GM12864 (cell line): ENCODE data around the gene DDX60.
"Not testable (repeated sequence)": the region's sequence is repeated elsewhere in the genome, so short reads cannot be mapped to it uniquely, and the experiment has no call there.

Source experiments
- DNase-seq: peaks from one replicate; pipeline ENCODE4 v3.0.0-alpha.2; 2011; ENCODE audit warnings: low read depth
- H3K4me3 ChIP-seq: 2 replicates; pipeline ENCODE4 v1.5.1; 2011; ENCODE audit warnings: mild to moderate bottlenecking, low read depth, low read length, control low read depth
- TF ChIP-seq, protein P1 (sequence below): IDR thresholded peaks from 2 replicates; pipeline ENCODE4 v1.5.1; 2011; ENCODE audit warnings: low read depth, mild to moderate bottlenecking, moderate library complexity, low read length, control low read depth, inconsistent platforms; ENCODE audit errors: missing control alignments

The DDX60 gene

DNA sequence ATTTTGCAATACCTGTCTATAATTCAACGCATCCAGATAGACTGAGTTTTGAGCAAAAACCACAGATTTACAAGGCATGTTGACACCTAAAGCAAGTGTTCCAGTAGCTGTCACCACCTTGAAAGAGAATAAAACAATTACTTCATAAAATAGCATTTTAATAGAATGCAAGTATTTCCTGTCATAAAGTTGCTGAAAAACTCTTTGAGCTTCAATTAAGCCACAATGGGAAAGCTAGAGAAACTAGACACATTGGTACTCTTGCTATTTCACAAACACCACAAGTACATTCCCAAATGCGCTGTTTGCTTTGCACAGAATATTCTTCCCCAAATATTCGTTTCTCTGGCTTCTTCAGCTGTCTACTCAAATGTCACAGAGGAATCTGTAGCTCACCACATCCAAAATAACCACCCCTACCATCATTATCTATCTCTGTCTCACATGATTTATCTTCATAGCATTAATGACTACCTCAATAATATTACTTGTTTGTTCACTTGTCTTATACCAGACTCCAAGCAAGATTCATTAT lies 70.3 kb downstream of the DDX60 start:
- no peak overlapping the region for H3K4me3 ChIP-seq
- TF ChIP-seq, protein P1, sequence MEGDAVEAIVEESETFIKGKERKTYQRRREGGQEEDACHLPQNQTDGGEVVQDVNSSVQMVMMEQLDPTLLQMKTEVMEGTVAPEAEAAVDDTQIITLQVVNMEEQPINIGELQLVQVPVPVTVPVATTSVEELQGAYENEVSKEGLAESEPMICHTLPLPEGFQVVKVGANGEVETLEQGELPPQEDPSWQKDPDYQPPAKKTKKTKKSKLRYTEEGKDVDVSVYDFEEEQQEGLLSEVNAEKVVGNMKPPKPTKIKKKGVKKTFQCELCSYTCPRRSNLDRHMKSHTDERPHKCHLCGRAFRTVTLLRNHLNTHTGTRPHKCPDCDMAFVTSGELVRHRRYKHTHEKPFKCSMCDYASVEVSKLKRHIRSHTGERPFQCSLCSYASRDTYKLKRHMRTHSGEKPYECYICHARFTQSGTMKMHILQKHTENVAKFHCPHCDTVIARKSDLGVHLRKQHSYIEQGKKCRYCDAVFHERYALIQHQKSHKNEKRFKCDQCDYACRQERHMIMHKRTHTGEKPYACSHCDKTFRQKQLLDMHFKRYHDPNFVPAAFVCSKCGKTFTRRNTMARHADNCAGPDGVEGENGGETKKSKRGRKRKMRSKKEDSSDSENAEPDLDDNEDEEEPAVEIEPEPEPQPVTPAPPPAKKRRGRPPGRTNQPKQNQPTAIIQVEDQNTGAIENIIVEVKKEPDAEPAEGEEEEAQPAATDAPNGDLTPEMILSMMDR, result no peak
- no peak for DNase-seq

DNA sequence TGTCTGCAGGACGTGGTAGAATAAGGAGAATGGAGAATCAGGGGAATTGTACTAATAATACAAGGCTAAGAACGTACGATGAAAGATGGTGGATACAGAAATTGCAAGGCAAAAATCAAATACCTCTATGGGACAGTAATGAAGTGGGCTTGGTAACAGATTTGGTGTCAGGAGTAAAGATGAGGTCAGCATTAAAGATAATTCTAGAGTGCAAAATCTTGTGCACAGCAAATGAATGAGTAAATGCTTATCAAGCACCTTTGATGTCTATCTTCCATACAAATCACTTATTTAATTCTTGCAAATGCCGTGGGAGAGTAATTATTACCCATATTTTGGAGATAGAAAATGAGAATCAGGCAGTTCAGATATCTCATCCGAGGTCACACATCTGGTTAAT lies 70.9 kb downstream of the DDX60 start:
- DNase-seq, result no peak
- TF ChIP-seq, protein P1, result no peak
- H3K4me3 ChIP-seq, result no peak overlapping the region

DNA sequence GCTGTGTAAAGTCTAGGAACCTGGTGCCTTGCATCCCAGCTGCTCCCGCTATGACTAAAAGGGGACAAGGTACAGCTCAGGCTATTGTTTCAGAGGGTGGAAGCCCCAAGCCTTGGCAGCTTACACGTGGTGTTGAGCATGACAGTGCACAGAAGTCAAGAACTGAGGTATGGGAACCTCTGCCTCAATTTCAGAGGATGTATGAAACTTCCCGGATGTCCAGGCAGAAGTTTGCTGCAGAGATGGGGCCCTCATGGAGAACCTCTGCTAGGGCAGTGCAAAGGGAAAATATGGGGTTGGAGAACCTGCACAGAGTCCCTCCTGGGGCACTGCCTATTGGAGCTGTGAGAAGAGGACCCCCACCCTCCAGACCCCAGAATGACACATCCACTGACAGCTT lies 76.6 kb downstream of the DDX60 start:
- H3K4me3 ChIP-seq, result no peak overlapping the region
- DNase-seq, result no peak
- TF ChIP-seq, protein P1, result no peak

DNA sequence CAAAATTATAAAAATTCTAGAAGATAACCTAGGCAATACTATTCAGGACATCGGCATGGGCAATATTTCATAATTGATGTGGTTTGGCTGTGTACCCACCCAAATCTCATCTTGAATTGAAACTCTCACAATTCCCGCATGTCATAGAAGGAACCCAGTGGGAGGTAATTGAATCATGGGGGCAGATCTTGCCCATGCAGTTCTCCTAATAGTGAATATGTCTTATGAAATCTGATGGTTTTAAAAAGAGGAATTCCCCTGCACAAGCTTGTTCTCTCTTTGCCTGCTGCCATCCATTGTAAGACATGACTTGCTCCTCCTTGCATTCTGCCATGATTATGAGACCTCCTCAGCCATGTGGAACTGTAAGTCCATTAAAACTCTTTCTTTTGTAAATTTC lies 77.7 kb downstream of the DDX60 start:
- no peak overlapping the region for H3K4me3 ChIP-seq
- TF ChIP-seq, protein P1, result no peak
- no peak for DNase-seq

DNA sequence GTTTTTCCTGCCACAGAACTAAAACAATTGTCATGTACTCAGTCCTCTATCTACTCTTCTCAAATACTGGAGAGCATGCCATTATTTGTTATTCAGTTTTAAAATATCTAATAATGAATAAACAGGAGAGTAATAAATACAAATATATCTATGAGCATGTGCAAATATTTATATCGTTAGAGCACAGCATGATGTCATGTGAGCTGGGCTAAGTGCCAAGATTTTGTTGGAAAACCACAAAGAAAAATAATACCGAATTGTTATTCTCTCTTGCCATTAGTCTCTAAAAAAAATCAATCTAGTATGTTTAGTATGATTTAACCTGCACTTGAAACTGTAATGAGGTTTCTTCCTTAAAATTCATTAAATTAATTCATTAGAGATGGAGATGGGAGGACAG lies 97.3 kb downstream of the DDX60 start:
- no peak for DNase-seq
- TF ChIP-seq, protein P1, result no peak
- H3K4me3 ChIP-seq, result no peak overlapping the region

DNA sequence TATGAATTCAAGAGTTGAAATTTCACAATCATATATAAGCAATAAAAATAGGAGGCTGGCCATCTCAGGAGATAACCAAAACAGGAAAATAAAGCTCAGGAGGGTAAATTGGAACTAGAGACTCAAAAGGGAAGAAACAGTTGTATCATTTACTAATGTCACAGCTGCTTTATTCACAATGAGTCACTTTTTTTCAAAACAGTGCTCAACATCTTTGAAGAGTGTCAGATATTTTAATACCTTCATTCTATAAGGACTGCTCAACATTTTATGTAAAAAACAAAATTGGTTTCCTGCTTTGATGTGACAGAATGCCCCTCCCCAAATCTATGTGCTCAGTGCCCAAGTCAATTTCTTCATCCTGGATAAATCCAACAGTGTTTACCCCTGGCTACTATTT lies 97.7 kb downstream of the DDX60 start:
- no peak overlapping the region for H3K4me3 ChIP-seq
- no peak for DNase-seq
- TF ChIP-seq, protein P1, result no peak

DNA sequence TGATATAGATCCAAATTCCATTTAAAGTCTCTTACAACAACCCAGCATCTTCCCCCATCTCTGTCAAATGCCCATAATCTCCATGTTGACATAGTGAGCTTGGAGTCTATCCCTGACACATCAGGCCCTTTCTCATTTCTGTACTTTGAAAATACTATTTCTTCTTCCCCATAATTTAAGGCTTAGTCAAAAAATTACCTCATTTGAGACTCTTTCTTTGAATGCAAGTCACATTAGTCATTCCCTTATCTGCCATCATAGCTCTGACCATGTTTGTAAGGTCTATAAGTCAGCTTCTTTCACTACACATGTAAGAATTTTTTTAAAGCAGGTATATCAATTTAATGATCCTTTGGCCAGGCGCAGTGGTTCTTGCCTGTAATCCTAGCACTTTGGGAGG lies 99.9 kb downstream of the DDX60 start:
- TF ChIP-seq, protein P1, result no peak
- DNase-seq, result no peak

DNA sequence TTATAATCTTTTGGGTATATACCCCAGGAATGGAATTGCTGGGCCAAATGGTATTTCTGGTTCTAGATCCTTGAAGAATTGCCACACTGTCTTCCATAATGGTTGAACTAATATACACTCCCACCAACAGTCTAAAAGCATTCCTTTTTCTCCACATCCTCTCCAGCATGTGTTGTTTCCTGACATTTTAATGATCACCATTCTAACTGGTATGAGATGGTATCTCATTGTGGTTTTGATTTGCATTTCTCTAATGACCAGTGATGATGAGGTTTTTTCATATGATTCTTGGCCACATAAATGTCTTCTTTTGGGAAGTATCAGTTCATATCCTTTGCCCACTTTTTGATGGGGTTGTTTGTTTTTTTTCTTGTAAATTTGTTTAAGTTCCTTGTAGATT lies 105.0 kb downstream of the DDX60 start:
- not testable (repeated sequence) for DNase-seq, H3K4me3 ChIP-seq

More for the DNA sequence above, 99.9 kb downstream of the DDX60 start:
- no peak overlapping the region for H3K4me3 ChIP-seq
